Erythroblast (primary cell): ENCODE results near the gene MAP9.
"Not testable (repeated sequence)": the region's sequence is repeated elsewhere in the genome, so short reads cannot be mapped to it uniquely, and the experiment has no call there.

Experiments
- DNase-seq, 2 experiments: peaks; one replicate each; lab custom pipeline; 2025; lab: John Stamatoyannopoulos, UW
- GATA1 ChIP-seq: IDR thresholded peaks from 2 replicates; pipeline ENCODE4 v1.6.1; 2011; ENCODE audit warnings: low read depth, mild to moderate bottlenecking, control low read depth, low read length, moderate library complexity
- POLR2A ChIP-seq: IDR thresholded peaks from 2 replicates; pipeline ENCODE4 v1.6.1; 2011; ENCODE audit warnings: mild to moderate bottlenecking, low read length

The MAP9 gene

GRCh38 chr4:155376387-155377268 lies at the start of gene MAP9:
TSS of gene MAP9 (minus strand) at chr4:155376965. CDS start at chr4:155375850, 1,115 bp downstream.
- DNase-seq, result peak; percentile 55 to 56
- TF ChIP-seq GATA1 (no peak), POLR2A (no peak)

GRCh38 chr4:155424778-155425177 lies 48.0 kb upstream of the MAP9 start:
- not testable (repeated sequence) for DNase-seq

GRCh38 chr4:155423671-155424070 lies 46.9 kb upstream of the MAP9 start:
- no peak for DNase-seq
- TF ChIP-seq GATA1 (no peak), POLR2A (no peak)

- no peak for DNase-seq
- TF ChIP-seq GATA1 (no peak), POLR2A (no peak)
These were observed 42.5 kb upstream of the MAP9 start for GRCh38 chr4:155419266-155419665.

- DNase-seq, result no peak
- TF ChIP-seq GATA1 (no peak), POLR2A (no peak)
These were observed 38.9 kb upstream of the MAP9 start for GRCh38 chr4:155415662-155416061.

- no peak for DNase-seq
- TF ChIP-seq POLR2A (no peak), GATA1 (no peak)
These were observed 36.7 kb upstream of the MAP9 start for GRCh38 chr4:155413451-155413850.

GRCh38 chr4:155411546-155411945 lies 34.8 kb upstream of the MAP9 start:
- no peak for TF ChIP-seq POLR2A
- TF ChIP-seq GATA1, result no peak
- DNase-seq, result no peak

- TF ChIP-seq POLR2A, result no peak
- TF ChIP-seq GATA1, result no peak
These were observed 32.0 kb upstream of the MAP9 start for GRCh38 chr4:155408796-155409195.

GRCh38 chr4:155407480-155407879 lies 30.7 kb upstream of the MAP9 start:
- TF ChIP-seq GATA1, result no peak
- TF ChIP-seq POLR2A, result no peak
- DNase-seq, result no peak

More at GRCh38 chr4:155408796-155409195, 32.0 kb upstream of the MAP9 start:
- DNase-seq, result no peak

- TF ChIP-seq POLR2A, result no peak
- TF ChIP-seq GATA1, result no peak
- DNase-seq, result no peak
These were observed 28.3 kb upstream of the MAP9 start for GRCh38 chr4:155405059-155405458.

- DNase-seq, result no peak
- TF ChIP-seq POLR2A, result no peak
- TF ChIP-seq GATA1, result no peak
These were observed 27.1 kb upstream of the MAP9 start for GRCh38 chr4:155403886-155404285.

GRCh38 chr4:155402941-155403340 lies 26.2 kb upstream of the MAP9 start:
- DNase-seq, result no peak
- TF ChIP-seq GATA1 (no peak), POLR2A (no peak)

GRCh38 chr4:155400893-155401292 lies 24.1 kb upstream of the MAP9 start:
- DNase-seq, result no peak
- TF ChIP-seq GATA1, result no peak
- no peak for TF ChIP-seq POLR2A

GRCh38 chr4:155399974-155400697 lies 23.4 kb upstream of the MAP9 start:
- DNase-seq, result no peak
- no peak for TF ChIP-seq GATA1
- TF ChIP-seq POLR2A, result no peak
